PC-3 (cell line): Measurements from ENCODE around the gene PWWP2B. TPM values are rescaled to one million over a fixed set of nuclear protein-coding genes. Genes with fewer than 3 reads are reported as not detected.

Source experiments
- ATAC-seq: fragments of 200-7000 bp; cut with Tn5 transposase; 2 replicates; pipeline ENCODE4 v1.9.1; 2020; ENCODE audit warnings: mild to moderate bottlenecking, moderate library complexity
- BruUV-seq: library from RNA; stranded (reverse); fragments of 400-500 nt; replicated peaks from 2 replicates; lab custom pipeline; 2021; lab: Mats Ljungman, UMichigan
- CTCF ChIA-PET: fragments of 300-600 bp; sonication (Branson Sonifier 250); formaldehyde crosslinking; loops from one replicate; lab custom pipeline; 2022; ENCODE audit warnings: antibody characterized with exemption; lab: Charles Lee
- POLR2A ChIA-PET: fragments of 300-600 bp; sonication (Branson Sonifier 250); formaldehyde crosslinking; loops from one replicate; lab custom pipeline; 2022; ENCODE audit warnings: antibody characterized with exemption; ENCODE audit not compliant: unreplicated experiment; lab: Charles Lee
- DNase-seq: peaks from one replicate; pipeline ENCODE4 v3.0.0-alpha.2; 2015
- H2AFZ ChIP-seq: fragments of 300-600 bp; sonication (generic); 2 replicates; pipeline ENCODE4 v1.6.0; 2016; ENCODE audit warnings: antibody characterized with exemption, low read length
- H3F3A ChIP-seq: fragments of 300-600 bp; sonication (generic); one replicate; pipeline ENCODE4 v1.6.0; 2017; ENCODE audit warnings: antibody characterized with exemption, low read length, control low read depth, mild to moderate bottlenecking; ENCODE audit not compliant: unreplicated experiment
- H3K27ac ChIP-seq: fragments of 300-600 bp; sonication (generic); 2 replicates; pipeline ENCODE4 v1.5.1; 2016; ENCODE audit warnings: mild to moderate bottlenecking, low read length
- H3K27me3 ChIP-seq: fragments of 300-600 bp; sonication (generic); 2 replicates; pipeline ENCODE4 v1.6.1; 2016; ENCODE audit warnings: low read length, mixed read lengths
- H3K36me3 ChIP-seq: fragments of 300-600 bp; sonication (generic); 2 replicates; pipeline ENCODE4 v1.6.1; 2016; ENCODE audit warnings: low read depth, mixed run types, low read length, mixed read lengths
- H3K4me1 ChIP-seq: fragments of 300-600 bp; sonication (generic); 2 replicates; pipeline ENCODE4 v1.5.1; 2016; ENCODE audit warnings: low read length; ENCODE audit not compliant: insufficient read depth
- H3K4me2 ChIP-seq: fragments of 300-600 bp; sonication (generic); 2 replicates; pipeline ENCODE4 v1.6.0; 2016; ENCODE audit warnings: low read length
- H3K4me3 ChIP-seq: fragments of 300-600 bp; sonication (generic); 2 replicates; pipeline ENCODE4 v1.5.1; 2016; ENCODE audit warnings: mild to moderate bottlenecking, low read length, mixed read lengths
- H3K79me2 ChIP-seq: fragments of 300-600 bp; sonication (generic); 2 replicates; pipeline ENCODE4 v1.6.1; 2017; ENCODE audit warnings: low read length, mixed read lengths
- H3K9ac ChIP-seq: fragments of 300-600 bp; sonication (generic); 2 replicates; pipeline ENCODE4 v1.6.0; 2016; ENCODE audit warnings: mild to moderate bottlenecking, low read length
- H3K9me2 ChIP-seq: fragments of 300-600 bp; sonication (generic); replicated peaks from 2 replicates; pipeline ENCODE4 v1.6.1; 2016; ENCODE audit warnings: mixed run types, low read length, mixed read lengths
- H3K9me3 ChIP-seq: fragments of 300-600 bp; sonication (generic); 2 replicates; pipeline ENCODE4 v1.6.1; 2016; ENCODE audit warnings: low read length, mixed read lengths
- H4K20me1 ChIP-seq: fragments of 300-600 bp; sonication (generic); 2 replicates; pipeline ENCODE4 v1.6.1; 2016; ENCODE audit warnings: low read length, mixed read lengths
- EZH2 ChIP-seq: fragments of 300-600 bp; sonication (generic); IDR thresholded peaks from one replicate; pipeline ENCODE4 v1.6.1; 2017; ENCODE audit warnings: antibody characterized with exemption, mild to moderate bottlenecking, low read length; ENCODE audit not compliant: unreplicated experiment
- EZH2phosphoT487 ChIP-seq: fragments of 300-600 bp; sonication (generic); IDR thresholded peaks from 2 replicates; pipeline ENCODE4 v1.6.1; 2018; ENCODE audit warnings: mild to moderate bottlenecking, antibody characterized with exemption, low read length, borderline replicate concordance
- intact Hi-C: fragments of 100-400 bp; cut with micrococcal nuclease; formaldehyde crosslinking; loops from 2 replicates; pipeline ENCODE4 v1.9.0; 2023
- total RNA-seq: library from RNA; depleted of rRNA; stranded (reverse); fragments of >200 nt; gene quantifications from 2 replicates; pipeline ENCODE4 v1.2.3, GENCODE V29; 2014
- TF ChIP-seq, protein P1 (sequence below): fragments of 300-600 bp; sonication (generic); conservative IDR thresholded peaks from 2 replicates; pipeline ENCODE4 v1.5.1; 2017; ENCODE audit warnings: antibody characterized with exemption, low read depth, mild to moderate bottlenecking, low read length

Gene PWWP2B
- total RNA-seq, 1 experiment from 2014 or later: 24.5 TPM

DNA sequence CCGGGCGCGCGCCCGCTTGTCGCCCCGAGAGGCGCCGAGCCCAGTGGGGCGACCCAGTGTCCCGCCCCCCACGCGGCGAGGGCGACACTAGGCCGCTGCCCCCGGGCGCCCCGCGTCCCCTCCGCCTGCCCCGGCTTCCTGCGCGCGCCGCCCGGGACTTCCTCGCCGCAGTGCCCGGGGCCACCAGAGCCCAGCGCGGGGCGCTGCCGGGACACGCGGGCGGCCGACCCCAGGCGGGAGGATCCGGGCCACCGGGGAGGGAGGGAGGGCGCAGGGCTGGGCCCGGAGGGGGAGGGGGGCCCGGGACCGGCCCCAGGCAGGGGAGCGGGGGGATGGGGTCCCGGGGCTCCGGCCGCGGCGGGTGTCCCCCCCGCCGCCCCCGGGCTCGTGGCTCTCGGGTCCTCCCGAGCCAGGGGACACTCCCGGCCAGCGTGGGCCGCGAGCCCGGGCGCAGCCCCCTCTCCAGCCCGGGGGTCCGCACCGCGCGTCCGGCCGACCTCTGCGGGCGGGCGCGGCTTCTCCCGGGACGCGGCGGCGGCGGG is 435 bp upstream of the PWWP2B start:
- no peaks in the 10 kb centered on the region for H3K9me3 ChIP-seq
- peak overlapping the region; percentile 77 for H3K4me2 ChIP-seq
- no peaks in the 10 kb centered on the region for H4K20me1 ChIP-seq
- peaks cover 21% of the 10 kb centered on the region for H3K4me1 ChIP-seq
- BruUV-seq: no TSS peak
- no peaks in the 10 kb centered on the region for H3K9me2 ChIP-seq
- TF ChIP-seq, protein P1, sequence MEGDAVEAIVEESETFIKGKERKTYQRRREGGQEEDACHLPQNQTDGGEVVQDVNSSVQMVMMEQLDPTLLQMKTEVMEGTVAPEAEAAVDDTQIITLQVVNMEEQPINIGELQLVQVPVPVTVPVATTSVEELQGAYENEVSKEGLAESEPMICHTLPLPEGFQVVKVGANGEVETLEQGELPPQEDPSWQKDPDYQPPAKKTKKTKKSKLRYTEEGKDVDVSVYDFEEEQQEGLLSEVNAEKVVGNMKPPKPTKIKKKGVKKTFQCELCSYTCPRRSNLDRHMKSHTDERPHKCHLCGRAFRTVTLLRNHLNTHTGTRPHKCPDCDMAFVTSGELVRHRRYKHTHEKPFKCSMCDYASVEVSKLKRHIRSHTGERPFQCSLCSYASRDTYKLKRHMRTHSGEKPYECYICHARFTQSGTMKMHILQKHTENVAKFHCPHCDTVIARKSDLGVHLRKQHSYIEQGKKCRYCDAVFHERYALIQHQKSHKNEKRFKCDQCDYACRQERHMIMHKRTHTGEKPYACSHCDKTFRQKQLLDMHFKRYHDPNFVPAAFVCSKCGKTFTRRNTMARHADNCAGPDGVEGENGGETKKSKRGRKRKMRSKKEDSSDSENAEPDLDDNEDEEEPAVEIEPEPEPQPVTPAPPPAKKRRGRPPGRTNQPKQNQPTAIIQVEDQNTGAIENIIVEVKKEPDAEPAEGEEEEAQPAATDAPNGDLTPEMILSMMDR: no peak
- TF ChIP-seq EZH2: no peak
- no peak for TF ChIP-seq EZH2phosphoT487
- no peaks in the 10 kb centered on the region for H3K27me3 ChIP-seq
- no peak overlapping the region for H3K27ac ChIP-seq
- peaks cover 41% of the 10 kb centered on the region for H3K79me2 ChIP-seq
- intact Hi-C loops: no loop called here
- POLR2A ChIA-PET: interaction anchor here (1.0 kb wide), 1 partner anchor 175 kb away, joined by 3 read pairs; no protein-coding TSS in a partner anchor
- peak; percentile 56 for ATAC-seq
- H2AFZ ChIP-seq: no peak overlapping the region
- no peaks in the 10 kb centered on the region for H3F3A ChIP-seq
- H3K9ac ChIP-seq: peak overlapping the region; percentile 60
- DNase-seq: peak; percentile 45
- CTCF ChIA-PET: no interaction called here
- no peaks in the 10 kb centered on the region for H3K36me3 ChIP-seq
- peak overlapping the region; percentile 55; the same call in 1 of the 2 replicates for H3K4me3 ChIP-seq

DNA sequence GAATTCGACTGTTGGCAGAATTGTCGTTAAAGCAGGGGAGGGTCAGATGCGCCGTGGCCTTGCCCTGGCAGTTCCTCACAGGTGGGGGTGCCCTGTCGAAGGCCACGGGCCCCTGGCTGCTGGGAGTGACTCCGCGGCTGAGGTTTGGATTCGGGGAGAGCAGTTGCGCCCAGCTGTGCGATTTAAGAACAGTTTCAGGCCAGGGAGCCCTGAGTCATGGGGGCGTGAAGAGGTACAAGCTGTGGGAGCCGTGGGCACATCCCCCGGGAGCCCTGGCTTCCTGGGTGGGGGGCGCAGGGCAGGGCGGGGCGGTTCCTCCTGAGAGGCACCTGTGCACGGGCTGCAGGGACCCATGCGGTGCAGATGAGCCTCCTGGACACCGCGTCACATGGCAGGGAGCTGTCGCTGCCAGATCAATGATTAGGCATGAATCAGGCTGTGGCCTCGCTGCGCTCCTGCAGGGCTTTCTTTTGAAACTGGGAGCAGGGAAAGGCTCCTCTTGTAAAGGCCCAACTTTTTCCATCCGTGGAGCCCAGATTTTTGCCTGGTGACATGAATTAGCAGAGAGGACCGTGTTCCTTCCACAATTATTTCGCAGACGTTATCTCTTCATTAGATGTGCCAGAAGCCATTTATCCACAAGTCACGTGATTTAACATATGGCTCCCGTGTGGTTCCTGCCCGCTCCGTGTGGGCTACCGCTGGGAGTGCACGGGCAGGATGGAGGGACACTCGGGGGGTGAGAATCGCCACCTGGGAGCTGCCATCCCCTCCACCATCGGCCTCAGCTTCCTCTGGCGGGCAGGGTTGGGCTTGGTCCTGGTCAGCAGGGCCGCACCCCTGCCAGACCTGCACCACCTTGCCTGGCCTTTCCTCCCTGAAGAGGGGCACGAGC is 918 bp downstream of the PWWP2B start:
- Histone ChIP-seq H3K9me3 (no peaks in the 10 kb centered on the region), H3K27me3 (no peaks in the 10 kb centered on the region), H3K9ac (peak overlapping the region; percentile 86), H2AFZ (peak overlapping the region; percentile 64), H4K20me1 (no peaks in the 10 kb centered on the region), H3K4me1 (peaks cover 21% of the 10 kb centered on the region), H3K4me3 (peak overlapping the region; percentile 84), H3K79me2 (peaks cover 55% of the 10 kb centered on the region), H3K9me2 (no peaks in the 10 kb centered on the region), H3F3A (no peaks in the 10 kb centered on the region), H3K27ac (peak overlapping the region; percentile 78), H3K4me2 (peak overlapping the region; percentile 93), H3K36me3 (no peaks in the 10 kb centered on the region)
- POLR2A ChIA-PET: no interaction called here
- DNase-seq: peak; percentile 69
- TSS peak; percentile 44 for BruUV-seq
- CTCF ChIA-PET: no interaction called here
- ATAC-seq: peak; percentile 53
- intact Hi-C loops: no loop called here
- no peak for TF ChIP-seq EZH2phosphoT487

DNA sequence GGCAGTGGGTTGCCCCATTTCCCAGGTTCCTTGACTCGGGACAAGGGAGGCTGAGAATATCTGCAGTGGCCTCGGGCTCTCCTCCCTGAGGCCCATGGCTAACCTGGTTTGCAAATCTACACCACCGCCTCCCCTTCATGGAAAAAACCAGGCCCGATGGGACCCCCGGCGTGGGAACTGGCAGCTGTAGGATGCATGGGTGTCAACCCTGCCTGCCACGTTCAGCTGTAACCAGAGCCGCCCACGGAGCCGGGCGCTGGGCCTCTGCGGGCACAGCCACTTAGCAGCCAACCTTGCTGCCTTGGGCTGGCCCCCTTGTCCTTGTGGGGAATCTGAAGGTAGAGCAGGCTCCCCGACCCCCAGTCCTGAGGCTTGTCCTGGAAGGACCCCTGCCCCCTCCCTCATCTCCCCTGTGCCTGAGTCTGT is 1.6 kb downstream of the PWWP2B start:
- Histone ChIP-seq H3K79me2 (peaks cover 58% of the 10 kb centered on the region), H4K20me1 (no peaks in the 10 kb centered on the region), H3K4me1 (peaks cover 21% of the 10 kb centered on the region), H3K27me3 (no peaks in the 10 kb centered on the region), H3K9me2 (no peaks in the 10 kb centered on the region), H3K27ac (peak overlapping the region; percentile 78), H3K36me3 (no peaks in the 10 kb centered on the region), H3F3A (no peaks in the 10 kb centered on the region), H3K9me3 (no peaks in the 10 kb centered on the region), H3K4me2 (peak overlapping the region; percentile 93), H2AFZ (no peak overlapping the region), H3K4me3 (peak overlapping the region; percentile 84), H3K9ac (peak overlapping the region; percentile 86)
- TF ChIP-seq EZH2phosphoT487: no peak
- TF ChIP-seq, protein P1: no peak
- TF ChIP-seq EZH2: no peak
- intact Hi-C loops: no loop called here
- ChIA-PET CTCF (no interaction called here), POLR2A (no interaction called here)
- no TSS peak for BruUV-seq
- ATAC-seq (no peak), DNase-seq (no peak)
